OCI-LY3 (cell line): Measurements from ENCODE around the gene NDUFS6.

Source experiments
- H2AFZ ChIP-seq: fragments of 200-600, 300-600 bp; shearing (Covaris generic); 2 replicates; pipeline ENCODE4 v1.6.0; 2014; ENCODE audit warnings: antibody characterized with exemption, low read depth, low read length
- H3K27ac ChIP-seq: fragments of 200-600, 300-600 bp; sonication (generic); 2 replicates; pipeline ENCODE4 v1.5.1; 2014; ENCODE audit warnings: mild to moderate bottlenecking, low read length, moderate library complexity, mixed read lengths
- H3K27me3 ChIP-seq: fragments of 200-600, 300-600 bp; sonication (generic); 2 replicates; pipeline ENCODE4 v1.6.1; 2014; ENCODE audit warnings: low read depth, low read length, mixed read lengths
- H3K36me3 ChIP-seq: fragments of 200-600, 300-600 bp; sonication (generic); replicated peaks from 2 replicates; pipeline ENCODE3; 2014; ENCODE audit warnings: low read depth, low read length, mixed read lengths
- H3K4me1 ChIP-seq: fragments of 300-600, 200-600 bp; sonication (generic); 2 replicates; pipeline ENCODE4 v1.6.1; 2014; ENCODE audit warnings: low read length, mixed read lengths
- H3K4me2 ChIP-seq: fragments of 200-600, 300-600 bp; sonication (generic); 2 replicates; pipeline ENCODE4 v1.6.1; 2014; ENCODE audit warnings: low read length, mixed read lengths
- H3K4me3 ChIP-seq: fragments of 300-600, 200-600 bp; sonication (generic); 2 replicates; pipeline ENCODE4 v1.5.1; 2014; ENCODE audit warnings: antibody characterized with exemption, mild to moderate bottlenecking, low read length, moderate library complexity
- H3K79me2 ChIP-seq: fragments of 300-600, 200-600 bp; shearing (Covaris generic); 2 replicates; pipeline ENCODE4 v1.6.1; 2014; ENCODE audit warnings: mild to moderate bottlenecking, low read length, mixed read lengths
- H3K9ac ChIP-seq: fragments of 300-600, 200-600 bp; shearing (Covaris generic); 2 replicates; pipeline ENCODE4 v1.6.0; 2014; ENCODE audit warnings: mild to moderate bottlenecking, low read length, moderate library complexity
- H3K9me3 ChIP-seq: fragments of 200-600, 300-600 bp; shearing (Covaris generic); 2 replicates; pipeline ENCODE4 v1.6.1; 2014; ENCODE audit warnings: low read length, mixed read lengths; ENCODE audit not compliant: insufficient read depth
- H4K20me1 ChIP-seq: fragments of 200-600, 300-600 bp; sonication (generic); 2 replicates; pipeline ENCODE4 v1.6.1; 2016; ENCODE audit warnings: low read length, mixed read lengths; ENCODE audit not compliant: insufficient read depth
- EZH2phosphoT487 ChIP-seq: fragments of 200-600 bp; shearing (Covaris generic); IDR thresholded peaks from 2 replicates; pipeline ENCODE4 v1.6.1; 2018; ENCODE audit warnings: antibody characterized with exemption, mixed run types, low read depth
- TF ChIP-seq, protein P1 (sequence below): fragments of 200-600, 300-600 bp; sonication (generic); IDR thresholded peaks from 2 replicates; pipeline ENCODE4 v1.5.1; 2014; ENCODE audit warnings: antibody characterized with exemption, low read length, low read depth

Gene NDUFS6

GRCh38 chr5:1780614-1780930, 20.6 kb upstream of the NDUFS6 start:
- Histone ChIP-seq H3K9me3 (no peaks in the 10 kb centered on the region), H3K4me2 (no peak overlapping the region), H3K4me3 (no peak overlapping the region), H3K27me3 (no peaks in the 10 kb centered on the region), H3K27ac (no peak overlapping the region), H3K4me1 (peaks cover 14% of the 10 kb centered on the region), H2AFZ (no peak overlapping the region), H3K9ac (no peak overlapping the region), H4K20me1 (no peaks in the 10 kb centered on the region), H3K36me3 (no peaks in the 10 kb centered on the region), H3K79me2 (no peaks in the 10 kb centered on the region)
- TF ChIP-seq, protein P1, sequence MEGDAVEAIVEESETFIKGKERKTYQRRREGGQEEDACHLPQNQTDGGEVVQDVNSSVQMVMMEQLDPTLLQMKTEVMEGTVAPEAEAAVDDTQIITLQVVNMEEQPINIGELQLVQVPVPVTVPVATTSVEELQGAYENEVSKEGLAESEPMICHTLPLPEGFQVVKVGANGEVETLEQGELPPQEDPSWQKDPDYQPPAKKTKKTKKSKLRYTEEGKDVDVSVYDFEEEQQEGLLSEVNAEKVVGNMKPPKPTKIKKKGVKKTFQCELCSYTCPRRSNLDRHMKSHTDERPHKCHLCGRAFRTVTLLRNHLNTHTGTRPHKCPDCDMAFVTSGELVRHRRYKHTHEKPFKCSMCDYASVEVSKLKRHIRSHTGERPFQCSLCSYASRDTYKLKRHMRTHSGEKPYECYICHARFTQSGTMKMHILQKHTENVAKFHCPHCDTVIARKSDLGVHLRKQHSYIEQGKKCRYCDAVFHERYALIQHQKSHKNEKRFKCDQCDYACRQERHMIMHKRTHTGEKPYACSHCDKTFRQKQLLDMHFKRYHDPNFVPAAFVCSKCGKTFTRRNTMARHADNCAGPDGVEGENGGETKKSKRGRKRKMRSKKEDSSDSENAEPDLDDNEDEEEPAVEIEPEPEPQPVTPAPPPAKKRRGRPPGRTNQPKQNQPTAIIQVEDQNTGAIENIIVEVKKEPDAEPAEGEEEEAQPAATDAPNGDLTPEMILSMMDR = no peak
- no peak for TF ChIP-seq EZH2phosphoT487

GRCh38 chr5:1781107-1781506, 20.1 kb upstream of the NDUFS6 start:
- Histone ChIP-seq H3K27ac (no peak overlapping the region), H3K4me3 (no peak overlapping the region), H3K79me2 (no peaks in the 10 kb centered on the region), H4K20me1 (no peaks in the 10 kb centered on the region), H3K4me1 (peaks cover 14% of the 10 kb centered on the region), H3K9me3 (no peaks in the 10 kb centered on the region), H3K27me3 (no peaks in the 10 kb centered on the region), H3K9ac (no peak overlapping the region), H3K4me2 (no peak overlapping the region), H3K36me3 (no peaks in the 10 kb centered on the region), H2AFZ (no peak overlapping the region)
- no peak for TF ChIP-seq EZH2phosphoT487
- TF ChIP-seq, protein P1 = no peak

GRCh38 chr5:1781726-1782384, 19.4 kb upstream of the NDUFS6 start:
- Histone ChIP-seq H3K4me3 (no peak overlapping the region), H3K27me3 (no peaks in the 10 kb centered on the region), H3K9me3 (no peaks in the 10 kb centered on the region), H4K20me1 (no peaks in the 10 kb centered on the region), H3K4me1 (peaks cover 14% of the 10 kb centered on the region), H3K27ac (no peak overlapping the region), H3K36me3 (no peaks in the 10 kb centered on the region), H3K4me2 (no peak overlapping the region), H3K9ac (no peak overlapping the region), H3K79me2 (no peaks in the 10 kb centered on the region), H2AFZ (no peak overlapping the region)
- TF ChIP-seq EZH2phosphoT487 = no peak
- TF ChIP-seq, protein P1 = no peak

DNA sequence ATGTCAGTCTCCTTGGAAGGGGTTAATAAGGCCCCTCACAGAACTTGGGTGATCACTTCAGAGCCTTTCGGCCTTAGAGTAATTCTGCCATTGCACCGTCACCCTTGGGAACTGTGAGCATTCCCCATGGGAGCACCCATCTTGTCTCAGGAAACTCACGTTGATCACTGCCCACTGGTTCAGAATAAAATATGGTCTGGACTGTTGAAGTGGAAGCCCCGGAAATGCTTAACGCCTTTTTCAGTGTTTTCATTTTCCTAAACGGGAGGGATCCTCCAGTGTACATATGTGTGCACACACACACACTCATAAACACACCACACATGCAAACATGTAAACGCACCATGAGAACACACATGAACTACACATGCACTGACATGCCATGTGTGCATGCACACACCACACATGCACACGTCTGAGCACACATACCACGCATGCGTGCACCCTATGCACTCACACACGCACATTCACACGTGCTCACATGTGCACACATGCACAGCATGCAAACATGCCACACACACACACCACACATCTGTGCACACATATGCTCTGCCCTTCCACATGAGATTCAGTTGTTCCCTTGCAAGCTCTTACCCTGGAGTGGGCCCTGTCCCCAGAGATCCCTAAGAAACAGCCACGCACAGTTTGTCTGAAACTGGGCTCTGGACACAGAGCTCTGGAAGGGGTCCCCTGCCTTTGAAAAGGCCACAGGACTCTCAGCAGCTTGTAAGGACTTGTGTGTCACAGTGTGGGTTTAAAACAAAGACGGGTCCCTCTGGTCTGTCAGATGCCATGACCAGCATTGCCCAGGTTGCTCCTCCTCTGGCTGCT, 18.6 kb upstream of the NDUFS6 start:
- Histone ChIP-seq H3K36me3 (no peaks in the 10 kb centered on the region), H3K27ac (no peak overlapping the region), H3K4me3 (no peak overlapping the region), H3K4me1 (peaks cover 14% of the 10 kb centered on the region), H4K20me1 (no peaks in the 10 kb centered on the region), H3K9me3 (no peaks in the 10 kb centered on the region), H2AFZ (no peak overlapping the region), H3K79me2 (no peaks in the 10 kb centered on the region), H3K9ac (no peak overlapping the region), H3K4me2 (peak overlapping the region; percentile 37; the same call in 1 of the 2 replicates), H3K27me3 (no peaks in the 10 kb centered on the region)
- no peak for TF ChIP-seq EZH2phosphoT487
- TF ChIP-seq, protein P1 = no peak
